Testis (tissue), 3 donors: ENCODE results near the gene BSPH1. TPM values are rescaled to one million over a fixed set of nuclear protein-coding genes. Genes with fewer than 3 reads are reported as not detected.

ENCODE experiments used
- DNase-seq: peaks from one replicate; pipeline ENCODE4 v3.0.0-alpha.2; 2019
- H3K27ac ChIP-seq, 2 donors: fragments of 200-600 bp; sonication (generic); one replicate each; pipeline ENCODE4 v1.5.1; 2019
- H3K27me3 ChIP-seq: fragments of 200-600 bp; sonication (generic); one replicate; pipeline ENCODE4 v1.5.1; 2019
- H3K36me3 ChIP-seq: fragments of 200-600 bp; sonication (generic); one replicate; pipeline ENCODE4 v1.5.1; 2017; ENCODE audit warnings: low read depth; ENCODE audit errors: missing control alignments
- H3K4me1 ChIP-seq: fragments of 200-600 bp; sonication (generic); one replicate; pipeline ENCODE4 v1.5.1; 2019
- H3K4me3 ChIP-seq, 2 donors: fragments of 200-600 bp; sonication (generic); one replicate each; pipeline ENCODE4 v1.5.1; 2017 to 2019
- H3K9me3 ChIP-seq: fragments of 200-600 bp; sonication (generic); one replicate; pipeline ENCODE4 v1.5.1; 2017
- CTCF ChIP-seq, 3 experiments: fragments of 450-650 bp in 2 of 3; fragments of 200-600 bp in 1 of 3; sonication (generic) in 1 of 3; IDR thresholded peaks; one replicate each; pipeline ENCODE4 v1.5.1; 2016 to 2019; ENCODE audit warnings: antibody characterized with exemption in 3 of 3, mild to moderate bottlenecking in 2 of 3, moderate library complexity in 1 of 3
- POLR2A ChIP-seq: fragments of 450-650 bp; IDR thresholded peaks from one replicate; pipeline ENCODE4 v1.6.1; 2017; ENCODE audit warnings: antibody characterized with exemption, mild to moderate bottlenecking, moderate library complexity
- WGBS, 2 donors: methylation state at CpG; one replicate each; pipeline ENCODE4 v1.1.5; 2018; 5-methylcytosine and 5-hydroxymethylcytosine counted together
- intact Hi-C: fragments of 100-400 bp; cut with DNase I; formaldehyde crosslinking; loops from one replicate; pipeline ENCODE4 v1.15.1; 2023; ENCODE audit warnings: low total_unique reads
- polyA plus RNA-seq: library from polyadenylated mRNA; stranded (reverse); fragments of 350-450 nt; fragmentation: Illumina TruSeq; extraction: RNeasy Lipid Tissue Mini Kit (QIAGEN cat#74804); gene quantifications from one replicate; pipeline ENCODE4 v1.2.3, GENCODE V29; 2014; ENCODE audit warnings: low read depth, low replicate concordance; ENCODE audit not compliant: insufficient read depth
- total RNA-seq, 2 donors: library from RNA; depleted of rRNA; stranded (reverse); fragments of >200 nt; gene quantifications; one replicate each; pipeline ENCODE4 v1.2.3, GENCODE V29; 2016

Gene BSPH1
- total and polyA plus RNA-seq, 3 donors from 2014 or later, result 0.71 TPM; not detected in 2

- intact Hi-C loops, result no loop called here
- no peak for DNase-seq
- TF ChIP-seq CTCF (IDR thresholded peaks at IDR 0.05) (no peak), POLR2A (no peak)
- WGBS, 2 donors, result 85 to 86% methylated on average over 7 of the region's 7 CpGs
- Histone ChIP-seq H3K9me3 (no peaks in the 10 kb centered on the region), H3K4me3 (no peak overlapping the region), H3K4me1 (no peaks in the 10 kb centered on the region), H3K36me3 (no peaks in the 10 kb centered on the region), H3K27me3 (no peaks in the 10 kb centered on the region), H3K27ac (no peak overlapping the region)
These were observed 37.5 kb upstream of the BSPH1 start for GRCh38 chr19:48029431-48029830.

- 70 to 80% methylated on average over 3 of the region's 3 CpGs for WGBS, 2 donors
These were observed 33.5 kb upstream of the BSPH1 start for GRCh38 chr19:48025480-48025879.

GRCh38 chr19:48023518-48023917, 31.5 kb upstream of the BSPH1 start:
- H3K27ac ChIP-seq, result no peak overlapping the region
- no peaks in the 10 kb centered on the region for H3K4me1 ChIP-seq
- TF ChIP-seq POLR2A (no peak), CTCF (IDR thresholded peaks at IDR 0.05) (no peak)
- no peak overlapping the region for H3K4me3 ChIP-seq
- no peak for DNase-seq
- H3K36me3 ChIP-seq, result no peaks in the 10 kb centered on the region
- H3K27me3 ChIP-seq, result no peaks in the 10 kb centered on the region
- intact Hi-C loops, result no loop called here
- 87 to 92% methylated on average over 3 of the region's 3 CpGs for WGBS, 2 donors
- H3K9me3 ChIP-seq, result no peaks in the 10 kb centered on the region

More at GRCh38 chr19:48025480-48025879, 33.5 kb upstream of the BSPH1 start:
- H3K4me3 ChIP-seq, result no peak overlapping the region
- no peak overlapping the region for H3K27ac ChIP-seq
- no peaks in the 10 kb centered on the region for H3K4me1 ChIP-seq
- no peaks in the 10 kb centered on the region for H3K27me3 ChIP-seq
- intact Hi-C loops, result no loop called here
- no peaks in the 10 kb centered on the region for H3K36me3 ChIP-seq
- TF ChIP-seq POLR2A (no peak), CTCF (IDR thresholded peaks at IDR 0.05) (no peak)
- no peak for DNase-seq
- no peaks in the 10 kb centered on the region for H3K9me3 ChIP-seq

GRCh38 chr19:48023011-48023410, 31.0 kb upstream of the BSPH1 start:
- H3K36me3 ChIP-seq, result no peaks in the 10 kb centered on the region
- H3K9me3 ChIP-seq, result no peaks in the 10 kb centered on the region
- intact Hi-C loops, result no loop called here
- H3K27ac ChIP-seq, result no peak overlapping the region
- 67% methylated on average over 2 of the region's 2 CpGs for WGBS, 2 donors
- TF ChIP-seq POLR2A (no peak), CTCF (IDR thresholded peaks at IDR 0.05) (no peak)
- no peaks in the 10 kb centered on the region for H3K27me3 ChIP-seq
- no peak for DNase-seq
- no peak overlapping the region for H3K4me3 ChIP-seq
- H3K4me1 ChIP-seq, result no peaks in the 10 kb centered on the region

GRCh38 chr19:48020686-48021085, 28.7 kb upstream of the BSPH1 start:
- no peak overlapping the region for H3K27ac ChIP-seq
- no peaks in the 10 kb centered on the region for H3K27me3 ChIP-seq
- H3K4me1 ChIP-seq, result no peaks in the 10 kb centered on the region
- DNase-seq, result no peak
- H3K4me3 ChIP-seq, result no peak overlapping the region
- no peak for TF ChIP-seq POLR2A
- TF ChIP-seq CTCF (IDR thresholded peaks at IDR 0.05), result no peak
- H3K9me3 ChIP-seq, result no peaks in the 10 kb centered on the region
- WGBS, 2 donors, result 72 to 90% methylated on average over 3 of the region's 3 CpGs
- intact Hi-C loops, result no loop called here
- H3K36me3 ChIP-seq, result no peaks in the 10 kb centered on the region
